ENCODE data around the gene PARP9. TPM values are rescaled to one million over a fixed set of nuclear protein-coding genes. Genes with fewer than 3 reads are reported as not detected.
"Not testable (repeated sequence)": the region's sequence is repeated elsewhere in the genome, so short reads cannot be mapped to it uniquely, and the experiment has no call there.

The PARP9 gene
- polyA plus RNA-seq, 4 donors: 20.5 to 36.5 (median 25.2) TPM

DNA sequence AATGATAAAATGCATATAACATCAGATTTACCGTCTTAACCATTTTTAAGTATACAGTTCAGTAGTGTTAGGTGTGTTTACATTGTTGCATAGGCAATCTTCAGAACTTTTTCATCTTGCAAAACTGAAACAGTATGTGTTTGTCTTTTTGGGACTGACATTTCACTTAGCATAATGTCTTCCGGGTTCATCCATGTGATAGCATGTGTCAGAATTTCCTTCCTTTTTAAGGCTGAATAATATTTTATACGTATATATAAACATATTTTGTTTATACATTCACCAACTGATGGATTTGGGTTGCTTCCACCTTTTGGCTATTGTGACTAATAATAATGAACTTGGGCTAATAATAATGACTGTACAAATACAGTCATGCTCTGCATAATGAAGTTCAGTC lies 16.4 kb upstream of the PARP9 start:
- FAIRE-seq: no peak
- peaks cover 0 to 12% of the 10 kb centered on the region in 2 donors for H3K9me3 ChIP-seq (ENCODE audit: control insufficient read depth in 2 of 2, insufficient read depth in 1 of 2, low read depth in 1 of 2, low read length in 1 of 2)
- H3K27me3 ChIP-seq (ENCODE audit: control insufficient read depth in 3 of 3, insufficient read depth in 3 of 3, low read length in 3 of 3): peaks cover 0 to 6% (median 0%) of the 10 kb centered on the region in 3 donors
- WGBS, 3 donors: 55 to 86% (median 74%) methylated on average over 3 of the region's 3 CpGs
- H3K36me3 ChIP-seq (ENCODE audit: control insufficient read depth in 3 of 3, insufficient read depth in 2 of 3, low read depth in 1 of 3, low read length in 3 of 3): no peaks in the 10 kb centered on the region
- peaks cover 0 to 2% (median 0%) of the 10 kb centered on the region in 3 donors for H3K4me1 ChIP-seq (ENCODE audit: control insufficient read depth in 3 of 3, insufficient read depth in 2 of 3, low read depth in 1 of 3, low read length in 2 of 3)
- H3K4me3 ChIP-seq (ENCODE audit: low read depth in 1 of 3, low read length in 3 of 3): no peak overlapping the region
- H3K27ac ChIP-seq (ENCODE audit: low read depth in 1 of 3, low read length in 2 of 3): no peak overlapping the region
- DNase-seq: no peak

DNA sequence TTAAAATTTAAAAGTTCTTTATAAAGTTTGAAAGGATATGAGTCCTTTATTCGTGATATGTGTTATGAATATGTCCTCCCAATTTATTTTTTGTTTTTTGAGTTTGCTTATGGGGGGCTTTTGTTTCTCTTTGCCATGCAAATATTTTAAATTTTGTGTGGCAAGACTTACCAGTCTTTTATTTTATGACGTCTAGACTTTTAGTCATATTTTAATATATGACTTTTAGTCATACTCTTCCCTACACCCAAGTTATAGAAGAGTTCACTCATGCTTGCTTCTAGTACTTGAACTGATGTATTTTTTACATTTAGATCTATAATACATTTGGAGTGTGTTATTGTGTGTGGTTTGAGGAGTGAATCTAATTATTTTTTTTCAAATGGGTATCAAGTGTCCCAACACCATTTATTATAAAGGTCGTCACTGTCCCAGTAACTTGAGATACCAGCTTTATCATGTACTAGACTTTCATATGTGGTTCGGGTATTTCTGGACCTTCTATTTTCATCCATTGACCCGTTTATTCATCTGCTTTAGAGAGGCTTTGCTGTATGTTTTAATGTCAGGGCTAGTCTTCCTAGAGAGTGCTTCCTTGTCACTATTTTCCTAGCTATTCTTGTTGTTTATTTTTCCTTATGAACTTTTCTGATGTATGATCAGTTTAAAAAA lies 14.1 kb upstream of the PARP9 start:
- Histone ChIP-seq H3K27me3 (ENCODE audit: control insufficient read depth in 3 of 3, insufficient read depth in 3 of 3, low read length in 3 of 3) (peaks cover 0 to 6% (median 0%) of the 10 kb centered on the region in 3 donors), H3K27ac (ENCODE audit: low read depth in 1 of 3, low read length in 2 of 3) (no peak overlapping the region), H3K9me3 (ENCODE audit: control insufficient read depth in 2 of 2, insufficient read depth in 1 of 2, low read depth in 1 of 2, low read length in 1 of 2) (peaks cover 0 to 8% of the 10 kb centered on the region in 2 donors), H3K4me3 (ENCODE audit: low read depth in 1 of 3, low read length in 3 of 3) (peak overlapping the region; percentile 49 to 63 (median 60)), H3K4me1 (ENCODE audit: control insufficient read depth in 3 of 3, insufficient read depth in 2 of 3, low read depth in 1 of 3, low read length in 2 of 3) (peaks cover 0 to 2% (median 0%) of the 10 kb centered on the region in 3 donors), H3K36me3 (ENCODE audit: control insufficient read depth in 3 of 3, insufficient read depth in 2 of 3, low read depth in 1 of 3, low read length in 3 of 3) (peaks cover 0 to 8% (median 0%) of the 10 kb centered on the region in 3 donors)
- no peak for DNase-seq
- FAIRE-seq: no peak
- 26 to 38% (median 29%) methylated on average over 5 of the region's 5 CpGs for whole genome bisulfite sequencing, 3 donors

DNA sequence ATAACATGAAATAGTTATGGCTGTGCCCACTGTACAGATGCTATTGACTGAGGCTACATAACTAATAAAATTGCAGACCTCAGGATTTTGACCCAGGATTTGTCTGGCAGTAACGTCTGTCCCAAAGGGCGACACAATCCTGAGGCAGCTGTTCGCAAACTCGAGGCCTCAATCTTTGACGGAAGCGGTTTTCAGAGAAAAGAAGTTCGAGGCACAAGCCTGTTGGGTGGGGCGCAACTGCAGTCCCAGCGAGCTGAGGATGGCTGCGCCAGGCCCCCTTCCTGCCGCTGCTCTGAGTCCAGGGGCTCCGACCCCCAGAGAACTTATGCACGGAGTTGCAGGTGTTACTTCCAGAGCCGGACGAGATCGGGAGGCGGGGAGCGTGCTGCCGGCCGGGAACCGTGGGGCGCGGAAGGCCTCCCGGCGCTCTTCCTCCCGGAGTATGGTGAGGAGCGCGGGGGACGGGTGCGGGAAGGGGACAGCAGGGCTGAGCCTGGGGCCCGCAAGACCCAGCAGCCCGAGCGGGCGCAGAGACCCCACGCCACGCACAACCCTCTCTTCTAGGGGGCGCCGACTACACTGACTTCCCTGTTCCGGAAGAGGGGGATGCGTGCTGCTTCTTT lies 13.4 kb upstream of the PARP9 start, which contains the start of gene PARP15:
Gene PARP15 (plus strand): TSS at position 242 of the 623 bp plus-strand sequence. CDS start 18 bp downstream, at position 260.
- peaks cover 0 to 15% (median 0%) of the 10 kb centered on the region in 3 donors for H3K36me3 ChIP-seq (ENCODE audit: control insufficient read depth in 3 of 3, insufficient read depth in 2 of 3, low read depth in 1 of 3, low read length in 3 of 3)

DNA sequence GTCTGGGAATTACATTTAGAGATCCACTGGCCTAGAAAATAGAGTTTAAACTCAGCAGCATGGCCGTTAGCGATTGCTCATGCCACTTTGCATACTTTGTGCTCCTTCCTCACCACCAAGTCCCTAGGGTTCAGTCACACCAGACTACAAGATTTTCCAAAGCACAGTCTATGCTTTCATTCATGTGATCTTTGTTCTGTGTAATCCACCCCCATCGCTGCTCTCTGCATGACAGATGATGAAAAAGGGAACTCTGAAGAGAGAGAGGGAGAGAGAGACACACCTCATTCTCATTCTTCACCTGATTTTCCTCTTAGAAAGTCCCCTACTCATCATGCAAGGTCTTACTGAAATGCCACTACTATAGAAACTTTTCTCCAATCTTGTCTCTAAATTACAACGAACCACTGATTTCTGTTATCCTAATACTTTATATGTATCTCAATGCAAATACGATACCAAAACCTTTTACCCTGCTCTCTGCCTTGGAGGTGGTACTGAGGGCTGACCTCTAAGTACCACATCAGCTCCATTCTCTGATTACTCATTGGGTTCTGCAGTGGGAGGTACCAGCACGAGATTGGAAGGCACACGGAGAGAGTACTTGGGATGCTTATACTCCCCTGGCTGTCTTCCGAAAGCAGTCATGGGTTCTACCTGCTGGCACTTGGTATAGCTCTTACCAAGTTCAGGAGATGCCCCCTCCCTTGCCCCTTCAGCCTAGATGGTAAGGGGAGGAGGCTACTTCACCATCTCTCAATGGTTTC lies 12.3 kb upstream of the PARP9 start:
- H3K4me3 ChIP-seq (ENCODE audit: low read depth in 1 of 3, low read length in 3 of 3): no peak overlapping the region
- FAIRE-seq (no peak), DNase-seq (no peak)
- H3K27me3 ChIP-seq (ENCODE audit: control insufficient read depth in 3 of 3, insufficient read depth in 3 of 3, low read length in 3 of 3): peaks cover 0 to 6% (median 0%) of the 10 kb centered on the region in 3 donors
- 56 to 66% (median 57%) methylated on average over 8 of the region's 8 CpGs for WGBS, 3 donors
- no peak overlapping the region for H3K27ac ChIP-seq (ENCODE audit: low read depth in 1 of 3, low read length in 2 of 3)
- no peaks in the 10 kb centered on the region for H3K9me3 ChIP-seq (ENCODE audit: control insufficient read depth in 2 of 2, insufficient read depth in 1 of 2, low read depth in 1 of 2, low read length in 1 of 2)
- peaks cover 0 to 15% (median under 1%) of the 10 kb centered on the region in 3 donors for H3K36me3 ChIP-seq (ENCODE audit: control insufficient read depth in 3 of 3, insufficient read depth in 2 of 3, low read depth in 1 of 3, low read length in 3 of 3)
- H3K4me1 ChIP-seq (ENCODE audit: control insufficient read depth in 3 of 3, insufficient read depth in 2 of 3, low read depth in 1 of 3, low read length in 2 of 3): peaks cover 0 to 2% (median 0%) of the 10 kb centered on the region in 3 donors

More for the DNA sequence above, 13.4 kb upstream of the PARP9 start, which contains the start of gene PARP15:
- peaks cover 0 to 4% of the 10 kb centered on the region in 2 donors for H3K9me3 ChIP-seq (ENCODE audit: control insufficient read depth in 2 of 2, insufficient read depth in 1 of 2, low read depth in 1 of 2, low read length in 1 of 2)
- H3K27ac ChIP-seq (ENCODE audit: low read depth in 1 of 3, low read length in 2 of 3): peak within 1 kb of the TSS in 2 of 3 donors; percentile 44 to 80
- H3K27me3 ChIP-seq (ENCODE audit: control insufficient read depth in 3 of 3, insufficient read depth in 3 of 3, low read length in 3 of 3): peaks cover 0 to 6% (median 0%) of the 10 kb centered on the region in 3 donors
- 3 to 5% (median 4%) methylated on average over 36 to 40 of the region's 40 CpGs for WGBS, 3 donors
- peaks cover 0 to 2% (median 0%) of the 10 kb centered on the region in 3 donors for H3K4me1 ChIP-seq (ENCODE audit: control insufficient read depth in 3 of 3, insufficient read depth in 2 of 3, low read depth in 1 of 3, low read length in 2 of 3)
- FAIRE-seq: no peak
- DNase-seq: peak; percentile 33 to 47
- H3K4me3 ChIP-seq (ENCODE audit: low read depth in 1 of 3, low read length in 3 of 3): peak within 1 kb of the TSS; percentile 49 to 63 (median 60)

DNA sequence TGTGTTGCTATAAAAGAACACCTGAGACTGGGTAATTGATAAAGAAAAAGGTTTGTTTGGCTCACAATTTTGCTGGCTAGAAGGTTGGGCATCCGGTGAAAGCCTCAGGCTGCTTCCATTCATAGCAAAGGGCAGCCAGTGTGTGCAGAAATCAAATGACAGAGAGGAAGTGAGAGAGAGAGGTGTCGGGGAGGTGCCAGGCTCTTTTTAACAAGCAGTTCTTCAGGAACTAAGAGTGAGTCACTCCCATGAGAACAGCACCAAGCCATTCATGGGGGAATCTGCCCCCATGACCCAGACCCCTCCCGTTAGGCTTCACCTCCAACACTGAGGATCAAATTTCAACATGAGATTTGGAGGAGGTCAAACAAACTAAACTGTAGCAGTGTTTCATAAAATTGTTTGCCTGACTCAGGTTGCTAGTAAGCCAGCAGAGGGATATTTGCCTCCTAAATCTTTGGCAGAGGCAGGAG lies 8.9 kb upstream of the PARP9 start:
- H3K36me3 ChIP-seq (ENCODE audit: control insufficient read depth in 3 of 3, insufficient read depth in 2 of 3, low read depth in 1 of 3, low read length in 3 of 3): peaks cover 5 to 17% (median 14%) of the 10 kb centered on the region in 3 donors
- 58 to 78% (median 70%) methylated on average over 3 of the region's 3 CpGs for whole genome bisulfite sequencing, 3 donors
- H3K27me3 ChIP-seq (ENCODE audit: control insufficient read depth in 3 of 3, insufficient read depth in 3 of 3, low read length in 3 of 3): peaks cover 0 to 6% (median 0%) of the 10 kb centered on the region in 3 donors
- no peak for DNase-seq
- H3K4me1 ChIP-seq (ENCODE audit: control insufficient read depth in 3 of 3, insufficient read depth in 2 of 3, low read depth in 1 of 3, low read length in 2 of 3): peaks cover 0 to 2% (median 0%) of the 10 kb centered on the region in 3 donors
- no peak overlapping the region for H3K4me3 ChIP-seq (ENCODE audit: low read depth in 1 of 3, low read length in 3 of 3)
- no peak overlapping the region for H3K27ac ChIP-seq (ENCODE audit: low read depth in 1 of 3, low read length in 2 of 3)
- H3K9me3 ChIP-seq (ENCODE audit: control insufficient read depth in 2 of 2, insufficient read depth in 1 of 2, low read depth in 1 of 2, low read length in 1 of 2): no peaks in the 10 kb centered on the region
- FAIRE-seq: no peak

DNA sequence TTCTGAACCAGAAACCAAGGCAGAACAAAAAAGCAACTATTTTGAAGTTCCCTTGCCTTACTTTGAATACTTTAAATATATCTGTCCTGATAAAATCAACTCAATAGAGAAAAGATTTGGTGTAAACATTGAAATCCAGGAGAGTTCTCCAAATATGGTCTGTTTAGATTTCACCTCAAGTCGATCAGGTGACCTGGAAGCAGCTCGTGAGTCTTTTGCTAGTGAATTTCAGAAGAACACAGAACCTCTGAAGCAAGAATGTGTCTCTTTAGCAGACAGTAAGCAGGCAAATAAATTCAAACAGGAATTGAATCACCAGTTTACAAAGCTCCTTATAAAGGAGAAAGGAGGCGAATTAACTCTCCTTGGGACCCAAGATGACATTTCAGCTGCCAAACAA lies 4.7 kb upstream of the PARP9 start:
- peaks cover 9 to 32% (median 19%) of the 10 kb centered on the region in 3 donors for H3K36me3 ChIP-seq (ENCODE audit: control insufficient read depth in 3 of 3, insufficient read depth in 2 of 3, low read depth in 1 of 3, low read length in 3 of 3)
- H3K9me3 ChIP-seq (ENCODE audit: control insufficient read depth in 2 of 2, insufficient read depth in 1 of 2, low read depth in 1 of 2, low read length in 1 of 2): no peaks in the 10 kb centered on the region
- H3K4me1 ChIP-seq (ENCODE audit: control insufficient read depth in 3 of 3, insufficient read depth in 2 of 3, low read depth in 1 of 3, low read length in 2 of 3): peaks cover 2 to 8% (median 3%) of the 10 kb centered on the region in 3 donors
- FAIRE-seq (no peak), DNase-seq (no peak)
- no peak overlapping the region for H3K27ac ChIP-seq (ENCODE audit: low read depth in 1 of 3, low read length in 2 of 3)
- WGBS, 3 donors: 70 to 78% (median 71%) methylated on average over 3 of the region's 3 CpGs
- no peaks in the 10 kb centered on the region for H3K27me3 ChIP-seq (ENCODE audit: control insufficient read depth in 3 of 3, insufficient read depth in 3 of 3, low read length in 3 of 3)
- H3K4me3 ChIP-seq (ENCODE audit: low read depth in 1 of 3, low read length in 3 of 3): no peak overlapping the region

DNA sequence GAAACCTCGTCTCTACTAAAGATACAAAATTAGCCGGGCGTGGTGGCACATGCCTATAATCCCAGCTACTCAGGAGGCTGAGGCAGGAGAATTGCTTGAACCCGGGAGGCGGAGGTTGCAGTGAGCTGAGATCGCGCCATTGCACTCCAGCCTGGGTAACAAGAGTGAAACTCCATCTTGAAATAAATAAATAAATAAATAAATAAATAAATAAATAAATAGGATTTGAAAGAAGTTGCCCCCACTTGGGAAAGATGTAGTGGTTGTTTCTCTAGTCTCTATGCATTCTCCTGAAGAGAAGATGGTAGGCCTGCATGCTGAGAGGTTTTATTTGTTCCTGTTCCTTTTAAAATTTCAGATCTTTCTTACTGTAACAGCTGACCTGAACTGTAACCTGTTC lies 4.0 kb upstream of the PARP9 start:
- H3K4me1 ChIP-seq (ENCODE audit: control insufficient read depth in 3 of 3, insufficient read depth in 2 of 3, low read depth in 1 of 3, low read length in 2 of 3); H3K4me3 ChIP-seq (ENCODE audit: low read depth in 1 of 3, low read length in 3 of 3); H3K9me3 ChIP-seq (ENCODE audit: control insufficient read depth in 2 of 2, insufficient read depth in 1 of 2, low read depth in 1 of 2, low read length in 1 of 2); H3K27me3 ChIP-seq (ENCODE audit: control insufficient read depth in 3 of 3, insufficient read depth in 3 of 3, low read length in 3 of 3); H3K27ac ChIP-seq (ENCODE audit: low read depth in 1 of 3, low read length in 2 of 3); FAIRE-seq; DNase-seq: not testable (repeated sequence)
- peaks cover 9 to 28% (median 19%) of the 10 kb centered on the region in 3 donors for H3K36me3 ChIP-seq (ENCODE audit: control insufficient read depth in 3 of 3, insufficient read depth in 2 of 3, low read depth in 1 of 3, low read length in 3 of 3)
- WGBS, 3 donors: 92 to 96% (median 94%) methylated on average over 7 of the region's 7 CpGs

DNA sequence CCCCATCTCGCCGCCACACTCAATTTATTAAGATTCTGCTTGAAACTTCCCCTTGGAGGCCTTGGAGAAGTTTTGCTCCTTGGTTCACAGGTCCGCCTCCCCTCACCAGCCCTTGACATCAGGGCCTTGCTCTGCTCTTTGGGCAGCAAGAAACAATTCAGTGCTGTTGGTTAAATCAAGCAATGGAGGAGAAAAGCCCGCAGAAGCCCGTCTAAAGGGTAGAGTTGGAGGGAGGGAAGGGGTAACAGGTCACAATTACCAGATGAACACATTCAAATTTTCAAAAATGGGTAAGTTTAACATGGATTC lies 429 bp downstream of the PARP9 start:
- no peaks in the 10 kb centered on the region for H3K9me3 ChIP-seq (ENCODE audit: control insufficient read depth in 2 of 2, insufficient read depth in 1 of 2, low read depth in 1 of 2, low read length in 1 of 2)
- FAIRE-seq (no peak), DNase-seq (peak; percentile 35 to 47)
- H3K4me3 ChIP-seq (ENCODE audit: low read depth in 1 of 3, low read length in 3 of 3): peak overlapping the region; percentile 93 to 99 (median 95)
- H3K36me3 ChIP-seq (ENCODE audit: control insufficient read depth in 3 of 3, insufficient read depth in 2 of 3, low read depth in 1 of 3, low read length in 3 of 3): peaks cover 5 to 22% (median 8%) of the 10 kb centered on the region in 3 donors
- H3K27ac ChIP-seq (ENCODE audit: low read depth in 1 of 3, low read length in 2 of 3): peak overlapping the region; percentile 93 to 99 (median 98)
- H3K4me1 ChIP-seq (ENCODE audit: control insufficient read depth in 3 of 3, insufficient read depth in 2 of 3, low read depth in 1 of 3, low read length in 2 of 3): peaks cover 4 to 22% (median 12%) of the 10 kb centered on the region in 3 donors
- H3K27me3 ChIP-seq (ENCODE audit: control insufficient read depth in 3 of 3, insufficient read depth in 3 of 3, low read length in 3 of 3): no peaks in the 10 kb centered on the region
- 8 to 15% (median 13%) methylated on average over 5 of the region's 5 CpGs for WGBS, 3 donors
